Activated CD4-positive, alpha-beta T cell treated with anti-CD3 and anti-CD28 coated beads, Interleukin-2, amount 50 U/mL, for 16 hours (primary cell): ENCODE results near the gene COMMD1.
"Not testable (repeated sequence)": the region's sequence is repeated elsewhere in the genome, so short reads cannot be mapped to it uniquely, and the experiment has no call there.

Source experiments
- DNase-seq: peaks from one replicate; pipeline ENCODE4 v3.0.0-alpha.2; 2020

The COMMD1 gene

DNA sequence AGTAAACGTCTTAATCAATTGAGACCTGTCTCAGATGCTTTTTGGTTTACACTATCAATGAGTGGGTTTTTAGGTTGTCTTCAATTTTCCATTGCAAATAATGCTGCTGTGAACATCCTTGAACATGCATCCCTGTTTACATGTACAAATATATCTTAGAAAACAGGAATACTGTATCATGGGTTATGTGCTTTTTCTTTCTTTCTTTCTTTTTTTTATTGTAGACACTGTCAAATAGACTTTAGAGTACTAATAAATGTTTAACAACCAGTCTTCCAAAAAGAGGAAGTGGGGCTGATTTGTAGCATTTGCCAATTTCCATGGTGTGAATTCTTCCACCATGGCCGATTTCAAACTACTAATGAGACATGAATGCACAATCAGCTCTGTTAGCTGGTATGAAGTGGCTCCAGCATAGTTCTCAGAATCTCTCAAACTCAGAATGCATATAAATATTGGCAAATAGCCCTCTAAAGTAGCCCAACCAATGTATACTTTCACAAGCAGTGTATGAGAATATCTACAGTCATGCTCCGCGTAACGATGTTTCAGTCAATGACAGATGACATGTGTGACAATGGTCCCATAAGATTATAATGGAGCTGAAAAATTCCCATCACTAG lies 240.1 kb downstream of the COMMD1 start:
- DNase-seq, result no peak

DNA sequence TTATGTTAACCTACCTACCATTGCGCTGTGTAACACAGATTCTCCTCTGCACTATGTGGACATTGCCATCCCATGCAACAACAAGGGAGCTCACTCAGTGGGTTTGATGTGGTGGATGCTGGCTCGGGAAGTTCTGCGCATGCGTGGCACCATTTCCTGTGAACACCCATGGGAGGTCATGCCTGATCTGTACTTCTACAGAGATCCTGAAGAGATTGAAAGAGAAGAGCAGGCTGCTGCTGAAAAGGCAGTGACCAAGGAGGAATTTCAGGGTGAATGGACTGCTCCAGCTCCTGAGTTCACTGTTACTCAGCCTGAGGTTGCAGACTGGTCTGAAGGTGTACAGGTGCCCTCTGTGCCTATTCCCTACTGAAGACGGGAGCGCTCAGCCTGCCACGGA lies 241.3 kb downstream of the COMMD1 start:
- DNase-seq, result not testable (repeated sequence)

DNA sequence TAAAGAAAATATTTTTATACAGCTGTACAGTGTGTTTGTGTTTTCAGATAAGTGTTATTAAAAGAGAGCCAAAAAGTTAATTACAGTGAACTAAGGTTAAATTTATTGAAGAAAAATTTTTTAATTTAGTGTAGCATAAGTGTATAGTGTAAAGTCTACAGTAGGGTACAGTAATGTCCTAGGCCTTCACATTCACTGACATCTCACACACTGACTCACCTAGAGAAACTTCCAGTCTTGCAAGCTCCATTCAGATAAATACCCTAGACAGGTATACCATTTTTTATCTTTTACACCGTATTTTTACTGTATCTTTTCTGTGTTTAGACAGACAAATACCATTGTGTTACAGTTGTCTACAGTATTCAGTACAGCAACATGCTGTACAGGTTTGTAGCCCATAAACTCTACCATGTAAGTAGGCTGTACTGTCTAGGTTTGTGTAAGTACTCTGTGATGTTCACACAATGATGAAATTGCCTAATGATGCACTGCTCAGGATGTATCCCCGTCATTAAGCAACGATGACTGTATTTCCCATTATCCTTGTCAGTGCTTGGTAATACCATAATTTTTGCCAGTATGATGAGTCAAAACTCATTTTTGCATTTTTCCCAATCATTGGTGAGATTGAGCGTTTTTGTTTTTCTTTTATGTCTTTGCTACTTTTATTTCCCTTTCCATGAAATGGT lies 242.3 kb downstream of the COMMD1 start:
- DNase-seq, result no peak

DNA sequence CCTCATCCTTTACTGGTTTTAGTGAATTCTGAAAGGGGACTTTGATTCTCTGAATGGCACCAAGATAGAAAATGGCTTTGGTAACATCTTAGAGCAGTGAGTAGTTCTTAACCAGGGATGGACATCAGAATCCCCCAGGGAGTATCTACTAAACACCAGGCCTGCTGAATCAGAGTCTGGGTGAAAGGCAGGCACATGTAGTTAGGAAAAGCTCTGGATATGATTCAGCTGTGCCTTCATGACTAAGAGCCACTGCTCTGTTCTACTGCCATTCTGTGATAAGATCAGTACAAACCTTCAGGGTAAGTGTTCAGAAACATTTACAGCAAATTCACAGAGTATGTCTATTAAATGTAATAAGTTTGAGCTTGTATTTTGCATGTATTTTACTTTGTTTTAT lies 244.2 kb downstream of the COMMD1 start:
- DNase-seq, result peak; percentile 26

DNA sequence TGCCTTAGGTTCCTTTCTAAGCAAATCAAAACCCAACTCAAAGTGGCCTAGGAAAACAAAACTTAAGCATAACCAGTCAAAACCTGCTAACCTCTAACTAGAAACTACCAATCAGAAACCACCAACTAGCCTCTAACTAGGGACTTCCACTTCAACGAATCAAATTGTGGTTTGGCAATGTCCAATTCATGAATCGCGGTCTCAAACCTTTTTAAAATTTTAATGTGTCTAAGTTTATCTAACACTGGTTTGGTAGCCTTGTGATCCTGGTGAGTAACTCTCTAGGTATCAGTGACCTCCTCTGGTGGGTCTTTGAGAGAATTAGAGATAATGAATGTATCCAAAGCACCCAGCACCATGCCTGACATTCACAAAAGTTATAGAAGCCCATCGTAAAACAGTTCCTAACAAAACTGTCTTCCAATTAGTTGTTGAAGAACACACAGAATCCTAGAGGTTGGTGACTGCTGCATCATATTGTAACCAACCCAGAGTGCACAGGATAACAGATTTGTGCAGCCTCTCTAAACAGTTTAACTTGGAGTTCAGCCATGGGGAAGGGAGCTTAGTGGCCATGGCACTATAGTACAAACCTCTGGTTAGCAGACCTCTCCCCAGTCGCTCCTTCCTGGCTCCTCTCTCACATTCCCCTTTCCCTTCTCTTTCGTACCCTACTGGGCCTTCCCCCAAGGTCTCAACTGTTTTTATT lies 245.3 kb downstream of the COMMD1 start:
- DNase-seq, result no peak

DNA sequence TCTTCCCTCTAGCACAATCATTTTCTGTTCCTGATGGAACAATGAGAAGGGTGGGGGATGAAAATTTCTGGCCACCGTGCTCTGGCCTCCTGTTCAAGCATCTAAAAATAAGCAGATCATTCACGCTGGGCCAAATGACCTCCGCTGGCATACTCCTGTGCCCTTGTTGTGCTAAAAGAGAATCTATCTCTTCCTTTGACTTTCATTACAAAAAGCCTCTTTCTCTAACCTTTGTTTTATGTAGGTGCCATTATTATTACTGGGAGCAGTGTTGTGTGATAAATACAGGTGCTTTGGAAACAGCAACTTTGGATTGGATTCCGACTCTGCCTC lies 245.8 kb downstream of the COMMD1 start:
- DNase-seq, result no peak

DNA sequence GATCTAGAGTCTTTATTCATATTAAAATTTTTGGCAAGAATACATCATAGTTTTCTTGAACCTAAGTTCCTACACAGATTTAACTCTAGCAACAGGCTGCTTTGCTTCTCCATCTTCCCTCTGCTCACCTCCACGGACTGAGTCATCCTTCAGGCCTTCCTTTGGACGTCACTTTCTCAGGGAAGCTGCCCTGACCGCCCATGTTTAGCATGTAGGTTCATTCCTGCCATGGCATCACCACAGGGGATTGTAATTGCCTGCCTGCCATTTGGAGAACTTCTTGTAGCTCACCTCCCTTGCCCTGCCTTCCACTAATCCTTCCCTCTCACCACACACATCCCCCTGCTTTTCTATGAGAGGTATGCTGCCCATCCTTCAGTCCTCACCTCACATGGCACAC lies 246.5 kb downstream of the COMMD1 start:
- DNase-seq, result no peak

DNA sequence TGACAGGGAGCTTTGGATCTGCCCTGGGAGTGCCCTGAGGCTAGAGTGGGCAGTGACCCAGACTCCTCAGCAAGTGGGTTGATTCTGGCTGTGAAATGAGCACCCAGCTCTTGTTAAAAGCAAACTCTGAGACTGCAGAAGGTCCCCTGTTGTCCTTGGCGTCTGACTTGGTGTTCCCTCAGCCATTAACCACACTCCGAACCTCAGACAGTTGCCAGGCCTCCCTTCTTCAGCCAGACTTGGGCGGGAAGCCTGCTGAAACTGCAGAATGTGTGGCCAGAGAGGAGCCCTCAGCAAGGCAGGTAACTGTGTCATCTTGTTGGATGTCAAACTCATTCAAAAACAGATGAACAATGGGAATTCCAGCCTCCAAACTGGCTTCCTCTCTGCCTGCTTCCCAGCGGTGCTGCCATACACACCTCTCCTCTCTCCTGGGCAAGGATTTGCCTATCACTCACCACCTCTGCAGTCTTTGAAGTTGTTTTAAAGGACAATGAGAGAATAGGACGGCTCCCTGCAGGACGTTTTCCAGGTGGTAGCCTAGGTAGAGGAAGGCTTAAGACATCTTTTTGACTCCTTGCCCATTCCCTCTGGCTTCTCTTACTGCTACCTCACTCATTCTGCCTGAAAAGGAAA lies 251.5 kb downstream of the COMMD1 start:
- no peak for DNase-seq

DNA sequence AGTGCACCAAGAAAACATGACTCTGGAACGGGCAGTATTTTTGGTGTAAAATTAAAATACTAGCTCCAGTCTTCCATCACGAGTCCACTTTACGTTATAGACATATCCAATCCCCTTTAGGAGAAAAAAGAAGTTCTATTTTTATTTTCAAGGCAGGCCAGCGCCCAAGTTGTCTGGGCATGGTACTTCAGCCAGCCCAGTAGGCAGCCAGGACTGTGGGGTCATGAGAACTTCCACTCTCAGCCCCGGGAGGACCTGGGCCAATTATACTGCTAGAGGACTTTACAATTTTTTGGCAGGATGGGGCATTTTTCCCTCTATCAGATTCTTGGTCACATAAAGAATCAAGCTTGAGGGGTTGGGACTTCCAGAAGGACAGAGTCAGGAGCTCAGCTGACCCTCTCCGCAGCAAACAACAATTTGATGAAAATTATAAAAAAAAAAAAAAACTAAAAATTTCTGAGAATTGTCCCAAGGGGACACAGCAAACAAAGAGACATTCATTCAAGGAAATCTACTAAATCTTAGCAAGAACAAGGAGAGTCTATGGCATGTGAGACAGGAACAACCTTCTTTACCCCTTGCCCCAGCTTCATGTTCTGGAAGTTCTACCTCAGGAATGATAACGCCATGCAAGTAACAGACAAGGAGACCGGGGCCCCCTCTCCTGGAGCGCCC lies 253.1 kb downstream of the COMMD1 start:
- no peak for DNase-seq

DNA sequence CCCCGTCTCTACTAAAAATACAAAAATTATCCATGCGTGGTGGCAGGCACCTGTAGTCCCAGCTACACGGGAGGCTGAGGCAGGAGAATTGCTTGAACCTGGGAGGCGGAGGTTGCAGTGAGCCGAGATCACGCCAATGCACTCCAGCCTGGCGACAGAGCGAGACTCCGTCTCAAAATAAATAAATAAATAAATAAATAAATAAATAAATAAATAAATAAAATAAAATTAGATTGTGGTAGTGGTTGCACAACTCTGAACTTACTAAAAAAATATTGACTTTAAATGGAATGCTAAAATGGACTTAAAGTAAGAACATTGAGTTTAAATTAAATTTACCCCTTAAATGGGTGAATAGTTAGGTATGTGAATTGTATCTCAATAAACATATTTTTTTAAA lies 255.2 kb downstream of the COMMD1 start:
- DNase-seq, result not testable (repeated sequence)

DNA sequence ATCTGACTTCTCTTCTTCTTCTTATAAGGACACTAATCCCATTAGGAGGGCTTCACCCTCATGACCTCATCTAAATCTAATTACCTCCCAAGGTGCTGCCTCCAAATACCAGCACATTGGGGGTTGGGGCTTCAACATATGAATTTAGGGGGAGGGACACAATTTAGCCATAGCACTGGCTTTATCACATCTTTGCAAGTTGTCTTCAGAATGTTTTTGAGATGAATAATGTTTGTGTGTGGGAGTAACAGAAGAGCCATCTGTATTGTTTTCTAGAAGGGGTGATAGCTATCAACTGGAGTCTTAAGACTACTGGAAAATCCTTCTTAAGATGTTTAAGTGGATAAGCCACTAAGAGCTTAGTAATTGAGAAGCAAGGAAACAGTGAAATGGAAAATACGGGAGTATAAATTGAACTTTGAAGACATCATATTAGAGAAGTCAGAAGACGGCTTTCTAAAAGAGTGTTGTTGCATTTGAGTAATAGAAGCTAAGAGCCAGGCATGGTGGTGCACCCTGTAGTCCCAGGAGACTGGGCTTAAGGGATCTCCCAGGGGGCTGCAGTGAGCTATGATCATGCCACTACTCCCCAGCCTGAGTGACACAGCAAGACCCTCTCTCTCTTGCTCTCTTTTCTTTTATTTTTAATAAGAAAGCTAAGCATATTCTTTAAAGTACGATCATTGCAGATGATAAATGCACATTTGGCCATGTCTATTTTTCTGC lies 257.8 kb downstream of the COMMD1 start:
- no peak for DNase-seq

DNA sequence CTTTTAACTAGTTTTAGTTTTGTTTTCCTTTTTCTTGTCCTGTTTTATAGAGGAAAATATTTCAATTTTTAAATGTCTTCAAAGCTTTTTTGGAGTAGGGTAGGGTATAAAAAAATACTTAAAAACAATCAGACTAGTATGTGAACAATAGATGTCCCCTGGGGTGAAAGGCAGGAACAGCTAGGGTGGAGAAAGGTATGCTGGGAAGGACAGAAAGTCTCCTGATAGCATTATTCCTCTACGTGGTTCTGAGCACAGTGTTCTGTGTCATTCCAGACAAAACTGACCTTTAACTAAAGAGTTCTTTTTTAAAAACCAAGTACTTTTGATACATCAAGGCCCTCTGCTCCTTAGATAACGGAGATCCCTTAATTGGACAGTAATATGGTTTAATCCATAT lies 258.4 kb downstream of the COMMD1 start:
- no peak for DNase-seq

DNA sequence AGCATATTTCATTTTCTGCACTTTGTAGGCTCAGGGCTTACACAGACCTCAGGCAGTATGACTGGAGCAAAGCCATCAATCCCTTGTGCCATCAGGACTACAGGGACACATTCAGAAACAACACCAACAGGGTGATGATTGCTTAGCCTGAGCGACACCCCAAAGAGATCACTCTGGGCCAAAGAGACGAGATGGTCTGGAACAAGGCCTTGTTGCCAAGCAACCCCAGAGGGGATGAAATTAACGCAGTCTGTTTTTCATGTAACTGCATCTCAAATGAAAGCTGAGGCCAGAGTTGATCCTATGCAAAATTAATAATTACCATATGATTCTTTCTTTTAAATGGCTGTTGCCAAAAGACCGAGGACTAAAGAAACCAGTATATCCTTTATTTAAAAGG lies 270.3 kb downstream of the COMMD1 start:
- DNase-seq, result no peak

DNA sequence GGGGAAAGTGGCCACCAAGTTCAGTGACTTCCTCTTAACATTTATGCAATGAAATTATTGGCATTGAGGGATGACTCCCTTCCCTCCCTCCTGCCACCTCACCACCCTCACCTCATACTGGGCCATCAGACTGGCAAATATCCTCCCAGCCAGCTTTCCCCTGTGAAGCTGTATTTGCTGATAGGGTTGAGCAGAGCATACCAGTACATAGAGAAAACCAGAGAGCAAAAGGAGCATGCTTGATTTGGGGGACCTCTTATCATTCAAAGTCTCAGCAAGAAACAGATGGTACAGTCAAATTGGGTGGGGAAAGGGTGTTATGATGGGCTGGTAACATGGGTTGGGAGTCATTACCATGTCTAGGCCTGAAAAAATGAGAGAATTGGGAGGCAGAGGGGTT lies 271.3 kb downstream of the COMMD1 start:
- DNase-seq, result no peak

DNA sequence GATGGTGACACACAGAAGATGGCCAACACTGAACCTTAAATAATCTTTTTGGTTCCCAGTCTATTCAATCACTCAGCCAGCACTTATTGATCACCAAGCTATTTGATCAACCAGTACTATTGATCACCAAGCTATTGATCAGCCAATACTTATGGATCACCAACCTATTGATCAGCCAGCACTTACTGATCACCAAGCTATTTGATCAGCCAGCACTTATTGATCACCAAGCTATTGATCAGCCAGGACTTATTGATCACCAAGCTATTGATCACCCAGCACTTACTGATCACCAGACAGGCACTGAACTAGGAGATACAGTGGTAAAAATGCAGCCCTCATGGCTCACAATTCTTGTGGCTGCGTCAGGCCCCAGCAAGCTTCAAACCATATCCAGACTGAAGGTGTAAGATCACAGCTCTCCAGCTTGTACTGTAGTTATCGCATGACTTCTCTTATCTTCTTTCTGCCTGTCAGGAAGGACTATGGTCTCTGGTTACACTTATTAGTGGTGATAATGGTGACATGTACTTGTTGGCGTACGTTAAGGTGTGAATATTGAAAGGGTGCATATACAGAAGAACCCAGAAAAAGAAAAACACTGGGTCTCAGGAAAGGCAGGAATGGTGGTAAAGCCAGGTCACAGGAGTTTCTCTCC lies 272.0 kb downstream of the COMMD1 start:
- DNase-seq, result no peak

DNA sequence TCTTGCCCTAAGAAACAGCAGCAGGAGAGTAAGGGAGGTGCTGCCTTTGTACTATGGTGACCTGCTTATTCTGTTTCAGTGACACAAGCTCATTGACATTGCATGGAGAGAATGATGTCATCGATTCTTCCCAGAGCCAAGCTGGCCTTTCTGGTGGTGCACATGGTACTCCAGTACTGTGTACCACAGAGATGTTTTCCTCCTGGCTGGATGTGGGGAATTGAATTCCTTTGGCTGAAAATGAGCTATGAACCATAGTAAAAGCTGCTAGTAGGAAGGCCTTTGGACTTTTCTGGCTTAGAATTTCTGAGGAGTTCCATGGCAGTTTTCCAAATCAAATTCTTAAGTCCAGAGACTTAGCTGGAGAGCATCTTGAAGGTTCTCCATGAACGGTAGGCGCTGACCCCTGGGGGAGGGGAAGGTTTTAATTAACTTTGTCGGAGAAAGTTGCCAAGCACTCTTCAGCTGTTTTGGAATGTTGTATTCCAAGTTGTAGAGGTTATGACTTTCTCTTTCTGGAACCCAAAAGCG lies 273.3 kb downstream of the COMMD1 start:
- no peak for DNase-seq

DNA sequence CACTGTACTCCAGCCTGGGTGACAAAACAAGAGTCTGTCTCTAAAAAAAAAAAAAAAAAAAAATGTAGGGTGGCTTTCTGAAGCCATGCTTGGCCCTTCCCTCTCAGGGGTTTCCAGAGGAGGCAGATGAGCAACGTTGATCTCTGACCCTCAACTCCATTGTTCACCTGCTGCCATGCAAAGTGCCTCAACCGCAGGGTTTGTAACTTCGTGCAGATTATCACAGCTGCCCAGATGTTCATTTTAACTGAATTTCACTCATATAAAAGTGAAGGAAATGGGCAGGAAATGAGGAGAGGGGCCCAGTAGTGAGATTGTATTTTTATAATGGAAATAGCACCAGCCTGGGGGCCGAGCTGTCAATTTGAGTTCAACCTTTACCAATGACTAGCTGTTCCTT lies 275.5 kb downstream of the COMMD1 start:
- no peak for DNase-seq

DNA sequence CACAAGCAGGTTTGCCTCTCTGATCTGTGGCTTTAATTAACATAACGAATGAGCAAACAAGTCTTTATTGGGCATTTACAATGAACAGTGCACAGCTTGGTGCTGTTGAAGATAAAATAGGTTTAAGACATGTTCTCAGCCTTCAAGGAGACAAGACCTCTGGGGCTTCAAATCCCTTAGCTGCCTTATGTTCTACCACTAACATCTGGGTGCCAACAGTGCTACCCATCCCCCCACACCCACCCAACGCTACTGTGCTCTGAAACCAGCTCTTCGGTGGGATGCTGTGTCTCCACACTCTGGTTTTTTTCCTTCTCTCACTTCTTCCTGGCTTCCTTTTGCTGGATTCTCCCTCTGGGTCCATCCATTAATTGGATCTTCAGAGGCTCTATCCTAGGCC lies 276.4 kb downstream of the COMMD1 start:
- DNase-seq, result no peak

DNA sequence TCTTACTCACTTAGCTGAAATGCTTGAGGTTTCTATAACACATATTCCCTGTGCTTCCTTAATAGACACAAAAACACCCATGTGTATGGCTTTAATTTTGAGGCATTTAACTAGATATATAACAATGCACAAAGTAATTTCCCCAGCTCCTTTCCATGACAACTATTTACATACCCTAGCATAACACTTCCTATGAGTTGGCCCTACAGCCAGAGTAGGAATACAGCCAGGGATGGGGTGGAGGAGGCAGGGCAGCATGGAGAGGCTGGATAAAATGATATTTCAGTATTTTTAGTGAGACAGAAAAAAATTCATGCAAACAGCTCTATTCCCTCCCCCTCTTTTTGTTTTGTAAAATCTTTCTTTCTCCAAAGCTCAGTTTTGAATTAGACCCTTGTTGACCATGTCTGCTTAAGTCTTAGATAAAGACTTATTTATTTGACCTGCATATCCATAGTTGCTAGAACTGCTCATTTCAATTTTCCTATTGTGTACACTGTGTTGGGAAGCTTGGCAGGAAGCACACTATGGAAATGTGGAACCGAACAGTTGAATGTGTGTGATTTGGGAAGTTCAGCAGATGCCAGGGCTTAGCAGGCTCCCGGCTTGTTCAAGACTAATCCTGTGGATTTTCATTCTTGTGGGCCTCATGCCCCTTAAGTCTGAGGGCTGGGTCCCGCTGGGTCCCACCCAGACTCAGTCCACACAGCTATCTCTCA lies 279.2 kb downstream of the COMMD1 start:
- DNase-seq, result no peak
